SK-N-SH (cell line): Measurements from ENCODE around the gene SPINT1. TPM values are rescaled to one million over a fixed set of nuclear protein-coding genes. Genes with fewer than 3 reads are reported as not detected.

Source experiments
- CTCF ChIA-PET: fragments of 300-600, 350-600 bp; formaldehyde crosslinking; extraction: SDS; loops from one replicate; lab custom pipeline; 2021; lab: Yijun Ruan, JAX
- POLR2A ChIA-PET: fragments of 350-600 bp; sonication (Branson Sonifier 250); formaldehyde crosslinking; extraction: SDS; loops from one replicate; lab custom pipeline; 2020; ENCODE audit warnings: antibody characterized with exemption, inconsistent platforms; lab: Yijun Ruan, JAX
- DNase-seq: peaks from one replicate; pipeline ENCODE4 v3.0.0; 2012
- H2AFZ ChIP-seq: fragments of 200-600 bp; sonication (generic); 2 replicates; pipeline ENCODE4 v1.8.1; 2016; ENCODE audit warnings: antibody characterized with exemption, mild to moderate bottlenecking, low read depth
- H3F3A ChIP-seq: fragments of 200-600 bp; sonication (generic); replicated peaks from 2 replicates; pipeline ENCODE3; 2016; ENCODE audit warnings: antibody characterized with exemption, mild to moderate bottlenecking; ENCODE audit not compliant: insufficient read depth
- H3K27ac ChIP-seq, 2 experiments: fragments of 200-500 bp in 1 of 2; fragments of 200-600 bp in 1 of 2; sonication (Bioruptor generic) in 1 of 2; sonication (generic), shearing (Covaris generic) in 1 of 2; 2 replicates each; pipeline versions ENCODE4 v1.5.1 to v1.6.1; 2014 to 2016; ENCODE audit warnings: low read depth in 2 of 2, inconsistent platforms in 1 of 2, low read length in 1 of 2, mild to moderate bottlenecking in 1 of 2, mixed read lengths in 1 of 2
- H3K27me3 ChIP-seq: fragments of 200-600 bp; sonication (generic), shearing (Covaris generic); 2 replicates; pipeline ENCODE4 v1.6.1; 2016; ENCODE audit warnings: mixed run types; ENCODE audit not compliant: insufficient read depth
- H3K36me3 ChIP-seq, 2 experiments: fragments of 200-500 bp in 1 of 2; fragments of 200-600 bp in 1 of 2; sonication (Bioruptor generic) in 1 of 2; sonication (generic) in 1 of 2; replicated peaks in 1 of 2; 2 replicates each; pipeline versions ENCODE3 to v1.5.1; 2014 to 2016; ENCODE audit warnings: low read length in 1 of 2, mild to moderate bottlenecking in 1 of 2; ENCODE audit not compliant: insufficient read depth in 2 of 2, control insufficient read depth in 1 of 2
- H3K4me1 ChIP-seq, 2 experiments: fragments of 200-500 bp in 1 of 2; fragments of 200-600 bp in 1 of 2; sonication (Bioruptor generic) in 1 of 2; sonication (generic), shearing (Covaris generic) in 1 of 2; 2 replicates each; pipeline versions ENCODE4 v1.5.1 to v1.6.1; 2014 to 2016; ENCODE audit warnings: low read depth in 1 of 2, low read length in 1 of 2, mixed run types in 1 of 2; ENCODE audit not compliant: insufficient read depth in 2 of 2, control insufficient read depth in 1 of 2
- H3K4me2 ChIP-seq: fragments of 200-600 bp; sonication (generic), shearing (Covaris generic); 2 replicates; pipeline ENCODE4 v1.6.1; 2017; ENCODE audit warnings: mixed run types
- H3K4me3 ChIP-seq, 2 experiments: fragments of 200-500 bp in 1 of 2; fragments of 200-600 bp in 1 of 2; sonication (Bioruptor generic) in 1 of 2; sonication (generic), shearing (Covaris generic) in 1 of 2; 2 replicates each; pipeline versions ENCODE4 v1.5.1 to v1.8.1; 2014 to 2016; ENCODE audit warnings: low read depth in 2 of 2, inconsistent platforms in 1 of 2, low read length in 1 of 2, mild to moderate bottlenecking in 1 of 2, mixed read lengths in 1 of 2, moderate library complexity in 1 of 2
- H3K79me2 ChIP-seq: fragments of 200-600 bp; sonication (generic); 2 replicates; pipeline ENCODE4 v1.8.1; 2017; ENCODE audit warnings: mild to moderate bottlenecking; ENCODE audit not compliant: insufficient read depth
- H3K9ac ChIP-seq: fragments of 200-600 bp; sonication (generic); 2 replicates; pipeline ENCODE4 v1.6.1; 2017; ENCODE audit warnings: mixed run types
- H3K9me2 ChIP-seq: fragments of 200-600 bp; sonication (generic); 2 replicates; pipeline ENCODE4 v1.6.1; 2017; ENCODE audit warnings: mixed run types
- H3K9me3 ChIP-seq: fragments of 200-600 bp; sonication (generic); 2 replicates; pipeline ENCODE4 v1.6.1; 2017; ENCODE audit warnings: mixed run types, mild to moderate bottlenecking, moderate library complexity
- H4K20me1 ChIP-seq: fragments of 200-600 bp; sonication (generic); 2 replicates; pipeline ENCODE4 v1.6.1; 2017; ENCODE audit warnings: mild to moderate bottlenecking, mixed run types; ENCODE audit not compliant: insufficient read depth
- CTCF ChIP-seq: fragments of 200-600 bp; sonication (generic); IDR thresholded peaks from 2 replicates; pipeline ENCODE4 v1.6.1; 2017; ENCODE audit warnings: antibody characterized with exemption, mild to moderate bottlenecking, moderate library complexity
- EP300 ChIP-seq, 2 experiments: IDR thresholded peaks; 2 replicates each; pipeline versions ENCODE4 v1.4.0 to v1.6.1; 2012; ENCODE audit warnings: borderline replicate concordance in 1 of 2, low read depth in 1 of 2, low read length in 1 of 2
- FOXM1 ChIP-seq: IDR thresholded peaks from 2 replicates; pipeline ENCODE4 v1.4.0; 2012; ENCODE audit warnings: low read depth, mild to moderate bottlenecking
- GATA2 ChIP-seq: sonication (generic); formaldehyde crosslinking; IDR thresholded peaks from 2 replicates; pipeline ENCODE4 v1.5.0; 2020; ENCODE audit warnings: mild to moderate bottlenecking, missing genetic modification reagents
- JUND ChIP-seq: IDR thresholded peaks from 2 replicates; pipeline ENCODE4 v1.4.0; 2012
- MEF2A ChIP-seq: IDR thresholded peaks from 2 replicates; pipeline ENCODE4 v1.4.0; 2012; ENCODE audit warnings: low read depth, borderline replicate concordance
- NRF1 ChIP-seq: IDR thresholded peaks from 2 replicates; pipeline ENCODE4 v1.6.1; 2012; ENCODE audit warnings: low read depth, mild to moderate bottlenecking, low read length
- POLR2AphosphoS5 ChIP-seq: IDR thresholded peaks from 2 replicates; pipeline ENCODE4 v1.6.1; 2012; ENCODE audit warnings: low read depth, low read length
- TAF1 ChIP-seq: IDR thresholded peaks from 2 replicates; pipeline ENCODE4 v1.6.1; 2012; ENCODE audit warnings: low read depth, mild to moderate bottlenecking, low read length, moderate library complexity, borderline replicate concordance
- TCF12 ChIP-seq: IDR thresholded peaks from 2 replicates; pipeline ENCODE4 v1.4.0; 2012
- WGBS: methylation state at CpG from one replicate; pipeline ENCODE4 v1.1.6; 2017; ENCODE audit warnings: low lambda C conversion rate; 5-methylcytosine and 5-hydroxymethylcytosine counted together
- polyA plus RNA-seq, 3 experiments: library from polyadenylated mRNA; depleted of rRNA; stranded (reverse); fragments of >200 nt; gene quantifications; 2 replicates each; pipeline ENCODE4 v1.2.3, GENCODE V29; 2012
- TF ChIP-seq, protein P1 (sequence below): IDR thresholded peaks from 2 replicates; pipeline ENCODE4 v1.4.0; 2012; ENCODE audit warnings: low read depth, borderline replicate concordance
- TF ChIP-seq, protein P2 (sequence below): IDR thresholded peaks from 2 replicates; pipeline ENCODE4 v1.6.1; 2012; ENCODE audit warnings: mild to moderate bottlenecking, low read depth, low read length, moderate library complexity
- TF ChIP-seq, protein P3 (sequence below): IDR thresholded peaks from 2 replicates; pipeline ENCODE4 v1.4.0; 2012; ENCODE audit warnings: low read depth, borderline replicate concordance

The SPINT1 gene
- polyA plus RNA-seq, 1 of the 3 experiments (the other 2 are of a cell fraction): 2.0 TPM

DNA sequence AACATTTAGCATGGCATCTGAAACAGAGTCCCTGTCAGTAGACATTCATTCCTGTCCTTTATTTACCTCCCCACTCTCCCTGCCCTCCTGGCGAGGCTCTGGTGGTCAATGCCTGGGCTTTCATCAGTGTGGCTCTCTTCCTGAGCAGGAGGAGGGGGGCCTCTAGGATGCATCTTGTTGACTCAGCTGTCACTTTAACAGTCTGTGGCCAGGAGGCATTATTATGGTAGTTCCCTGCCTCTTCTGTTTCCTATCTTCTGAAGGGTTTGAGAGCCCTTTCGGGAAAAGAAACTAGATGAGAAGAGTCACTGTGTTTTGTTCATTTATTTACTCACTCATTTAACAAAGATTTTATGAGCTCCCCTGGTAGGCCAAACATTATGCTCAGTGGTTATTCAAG, 13.0 kb upstream of the SPINT1 start:
- no peak for DNase-seq
- no peaks in the 10 kb centered on the region for H3K9me3 ChIP-seq
- POLR2A ChIA-PET: no interaction called here
- H3K79me2 ChIP-seq: no peaks in the 10 kb centered on the region
- no peaks in the 10 kb centered on the region for H3K36me3 ChIP-seq
- no peak overlapping the region for H3K4me3 ChIP-seq
- H3K4me2 ChIP-seq: no peak overlapping the region
- no peaks in the 10 kb centered on the region for H3K27me3 ChIP-seq
- no peaks in the 10 kb centered on the region for H3F3A ChIP-seq
- CTCF ChIA-PET: interaction anchor here (0.7 to 1.9 kb wide), 4 partner anchors 11 to 90 kb away, joined by 3 to 9 read pairs (median 5); no protein-coding TSS in a partner anchor
- peaks cover 0 to 3% of the 10 kb centered on the region in 2 experiments; a peak in 2 of 4 replicates for H3K4me1 ChIP-seq
- no peaks in the 10 kb centered on the region for H3K9me2 ChIP-seq
- H3K9ac ChIP-seq: no peak overlapping the region
- TF ChIP-seq TAF1: no peak
- TF ChIP-seq, protein P1, sequence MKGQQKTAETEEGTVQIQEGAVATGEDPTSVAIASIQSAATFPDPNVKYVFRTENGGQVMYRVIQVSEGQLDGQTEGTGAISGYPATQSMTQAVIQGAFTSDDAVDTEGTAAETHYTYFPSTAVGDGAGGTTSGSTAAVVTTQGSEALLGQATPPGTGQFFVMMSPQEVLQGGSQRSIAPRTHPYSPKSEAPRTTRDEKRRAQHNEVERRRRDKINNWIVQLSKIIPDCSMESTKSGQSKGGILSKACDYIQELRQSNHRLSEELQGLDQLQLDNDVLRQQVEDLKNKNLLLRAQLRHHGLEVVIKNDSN: no peak
- TF ChIP-seq MEF2A: no peak
- no peak for TF ChIP-seq JUND
- TF ChIP-seq POLR2AphosphoS5: no peak
- TF ChIP-seq EP300 (IDR thresholded peaks at IDR 0.05; ENCODE audit: borderline replicate concordance in 1 of 2, low read depth in 1 of 2, low read length in 1 of 2): no peak
- TF ChIP-seq NRF1: no peak
- TF ChIP-seq, protein P2, sequence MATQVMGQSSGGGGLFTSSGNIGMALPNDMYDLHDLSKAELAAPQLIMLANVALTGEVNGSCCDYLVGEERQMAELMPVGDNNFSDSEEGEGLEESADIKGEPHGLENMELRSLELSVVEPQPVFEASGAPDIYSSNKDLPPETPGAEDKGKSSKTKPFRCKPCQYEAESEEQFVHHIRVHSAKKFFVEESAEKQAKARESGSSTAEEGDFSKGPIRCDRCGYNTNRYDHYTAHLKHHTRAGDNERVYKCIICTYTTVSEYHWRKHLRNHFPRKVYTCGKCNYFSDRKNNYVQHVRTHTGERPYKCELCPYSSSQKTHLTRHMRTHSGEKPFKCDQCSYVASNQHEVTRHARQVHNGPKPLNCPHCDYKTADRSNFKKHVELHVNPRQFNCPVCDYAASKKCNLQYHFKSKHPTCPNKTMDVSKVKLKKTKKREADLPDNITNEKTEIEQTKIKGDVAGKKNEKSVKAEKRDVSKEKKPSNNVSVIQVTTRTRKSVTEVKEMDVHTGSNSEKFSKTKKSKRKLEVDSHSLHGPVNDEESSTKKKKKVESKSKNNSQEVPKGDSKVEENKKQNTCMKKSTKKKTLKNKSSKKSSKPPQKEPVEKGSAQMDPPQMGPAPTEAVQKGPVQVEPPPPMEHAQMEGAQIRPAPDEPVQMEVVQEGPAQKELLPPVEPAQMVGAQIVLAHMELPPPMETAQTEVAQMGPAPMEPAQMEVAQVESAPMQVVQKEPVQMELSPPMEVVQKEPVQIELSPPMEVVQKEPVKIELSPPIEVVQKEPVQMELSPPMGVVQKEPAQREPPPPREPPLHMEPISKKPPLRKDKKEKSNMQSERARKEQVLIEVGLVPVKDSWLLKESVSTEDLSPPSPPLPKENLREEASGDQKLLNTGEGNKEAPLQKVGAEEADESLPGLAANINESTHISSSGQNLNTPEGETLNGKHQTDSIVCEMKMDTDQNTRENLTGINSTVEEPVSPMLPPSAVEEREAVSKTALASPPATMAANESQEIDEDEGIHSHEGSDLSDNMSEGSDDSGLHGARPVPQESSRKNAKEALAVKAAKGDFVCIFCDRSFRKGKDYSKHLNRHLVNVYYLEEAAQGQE: no peak
- TF ChIP-seq GATA2 (CRISPR knock-in tag): no peak
- no peaks in the 10 kb centered on the region for H4K20me1 ChIP-seq
- H2AFZ ChIP-seq: no peak overlapping the region
- 96% methylated on average over 2 of the region's 2 CpGs for WGBS
- H3K27ac ChIP-seq: no peak overlapping the region

- no peak for TF ChIP-seq NRF1
- TF ChIP-seq TCF12: no peak
- no peak for TF ChIP-seq EP300 (IDR thresholded peaks at IDR 0.05; ENCODE audit: borderline replicate concordance in 1 of 2, low read depth in 1 of 2, low read length in 1 of 2)
- TF ChIP-seq CTCF: no peak
- TF ChIP-seq, protein P3, sequence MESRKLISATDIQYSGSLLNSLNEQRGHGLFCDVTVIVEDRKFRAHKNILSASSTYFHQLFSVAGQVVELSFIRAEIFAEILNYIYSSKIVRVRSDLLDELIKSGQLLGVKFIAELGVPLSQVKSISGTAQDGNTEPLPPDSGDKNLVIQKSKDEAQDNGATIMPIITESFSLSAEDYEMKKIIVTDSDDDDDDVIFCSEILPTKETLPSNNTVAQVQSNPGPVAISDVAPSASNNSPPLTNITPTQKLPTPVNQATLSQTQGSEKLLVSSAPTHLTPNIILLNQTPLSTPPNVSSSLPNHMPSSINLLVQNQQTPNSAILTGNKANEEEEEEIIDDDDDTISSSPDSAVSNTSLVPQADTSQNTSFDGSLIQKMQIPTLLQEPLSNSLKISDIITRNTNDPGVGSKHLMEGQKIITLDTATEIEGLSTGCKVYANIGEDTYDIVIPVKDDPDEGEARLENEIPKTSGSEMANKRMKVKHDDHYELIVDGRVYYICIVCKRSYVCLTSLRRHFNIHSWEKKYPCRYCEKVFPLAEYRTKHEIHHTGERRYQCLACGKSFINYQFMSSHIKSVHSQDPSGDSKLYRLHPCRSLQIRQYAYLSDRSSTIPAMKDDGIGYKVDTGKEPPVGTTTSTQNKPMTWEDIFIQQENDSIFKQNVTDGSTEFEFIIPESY: no peak
- TF ChIP-seq FOXM1: no peak
- Histone ChIP-seq H3K9me3 (no peaks in the 10 kb centered on the region), H3K27me3 (no peaks in the 10 kb centered on the region), H3K79me2 (no peaks in the 10 kb centered on the region), H3K36me3 (no peaks in the 10 kb centered on the region), H4K20me1 (no peaks in the 10 kb centered on the region), H3K4me2 (no peak overlapping the region), H3K27ac (no peak overlapping the region), H3K9me2 (no peaks in the 10 kb centered on the region), H3K9ac (no peak overlapping the region), H3F3A (no peaks in the 10 kb centered on the region), H3K4me1 (peaks cover 0 to 3% of the 10 kb centered on the region in 2 experiments; a peak in 1 of 4 replicates), H3K4me3 (no peak overlapping the region), H2AFZ (no peak overlapping the region)
- ChIA-PET POLR2A (no interaction called here), CTCF (no interaction called here)
- WGBS: 33% methylated on average over 1 of the region's 1 CpG
- no peak for DNase-seq
These were observed 12.0 kb upstream of the SPINT1 start for GRCh38 chr15:40831861-40832260.
